Endometrial microvascular endothelial cells (primary cell): ENCODE results near the gene PPL. TPM values are rescaled to one million over a fixed set of nuclear protein-coding genes. Genes with fewer than 3 reads are reported as not detected.
"Not testable (repeated sequence)": the region's sequence is repeated elsewhere in the genome, so short reads cannot be mapped to it uniquely, and the experiment has no call there.

Experiments
- in situ Hi-C: cut with HindIII; loops from 2 replicates; pipeline ENCODE4 v1.10.0; 2017; ENCODE audit warnings: low sequenced_read_pairs, low pct_unique_long_range_greater_than_20kb; ENCODE audit errors: inconsistent ontology term
- total RNA-seq: library from RNA; depleted of rRNA; stranded (reverse); fragments of >200 nt; gene quantifications from one replicate; pipeline ENCODE4 v1.2.3, GENCODE V29; 2015; ENCODE audit errors: inconsistent ontology term

PPL gene
- total RNA-seq, 1 donor from 2014 or later: not detected

GRCh38 chr16:4958510-4959438 is 21.8 kb upstream of the PPL start:
- in situ Hi-C loops: no loop called here

- in situ Hi-C loops: no loop called here
These were observed 21.0 kb upstream of the PPL start, which contains the start of gene SEC14L5 for GRCh38 chr16:4957720-4958509. TSS of gene SEC14L5 (plus strand) at chr16:4958330. CDS start at chr16:4959324, 994 bp downstream.

- in situ Hi-C loops: no loop called here
These were observed 20.4 kb upstream of the PPL start for GRCh38 chr16:4957420-4957719.

- in situ Hi-C loops: no loop called here
These were observed 17.8 kb upstream of the PPL start for GRCh38 chr16:4954714-4955113.

GRCh38 chr16:4951583-4951982 is 14.6 kb upstream of the PPL start:
- in situ Hi-C loops: not testable (repeated sequence)

GRCh38 chr16:4949986-4950385 is 13.0 kb upstream of the PPL start:
- in situ Hi-C loops: no loop called here

GRCh38 chr16:4948903-4949766 is 12.2 kb upstream of the PPL start:
- in situ Hi-C loops: no loop called here

GRCh38 chr16:4947722-4948503 is 11.0 kb upstream of the PPL start:
- in situ Hi-C loops: no loop called here

GRCh38 chr16:4946917-4947316 is 10.0 kb upstream of the PPL start:
- in situ Hi-C loops: no loop called here

GRCh38 chr16:4945560-4946502 is 8.9 kb upstream of the PPL start:
- in situ Hi-C loops: no loop called here

- in situ Hi-C loops: no loop called here
These were observed 7.7 kb upstream of the PPL start for GRCh38 chr16:4944333-4945281.

- in situ Hi-C loops: no loop called here
These were observed 5.5 kb upstream of the PPL start for GRCh38 chr16:4942481-4942880.

- in situ Hi-C loops: no loop called here
These were observed 3.8 kb upstream of the PPL start for GRCh38 chr16:4940719-4941118.

- in situ Hi-C loops: no loop called here
These were observed 1.7 kb upstream of the PPL start for GRCh38 chr16:4938683-4939030.

GRCh38 chr16:4937782-4938682 is 1.1 kb upstream of the PPL start:
- in situ Hi-C loops: no loop called here
